B cell (primary cell): ENCODE measurements around the gene CFAP54. TPM values are rescaled to one million over a fixed set of nuclear protein-coding genes. Genes with fewer than 3 reads are reported as not detected.

Experiments used
- ATAC-seq: fragments of 200-7000 bp; cut with Tn5 transposase; one replicate; pipeline ENCODE4 v1.10.0; 2021; ENCODE audit warnings: low read depth, mild to moderate bottlenecking, moderate number of reproducible peaks, moderate library complexity
- CTCF ChIA-PET: fragments of 350-600 bp; sonication (Branson Sonifier 250); formaldehyde crosslinking; loops from one replicate; lab custom pipeline; 2021; ENCODE audit warnings: antibody characterized with exemption, inconsistent platforms; lab: Charles Lee
- POLR2A ChIA-PET: fragments of 350-600 bp; sonication (Branson Sonifier 250); formaldehyde crosslinking; loops from one replicate; lab custom pipeline; 2021; ENCODE audit warnings: antibody characterized with exemption; lab: Charles Lee
- DNase-seq: peaks from one replicate; pipeline ENCODE4 v3.0.0; 2013
- H2AFZ ChIP-seq: 2 replicates; pipeline ENCODE4 v1.6.1; 2012; ENCODE audit warnings: mild to moderate bottlenecking, low read depth, low read length; ENCODE audit not compliant: insufficient read depth, poor library complexity, severe bottlenecking
- H3K27ac ChIP-seq, 2 donors: 1 replicate in 1 of 2; 2 replicates in 1 of 2; pipeline ENCODE4 v1.5.1; 2012 to 2013; ENCODE audit warnings: low read length in 2 of 2, mild to moderate bottlenecking in 2 of 2, moderate library complexity in 1 of 2
- H3K27me3 ChIP-seq, 4 experiments: fragments of 200-600 bp in 1 of 4; sonication (generic) in 1 of 4; replicated peaks in 1 of 4; 1 replicate in 2 of 4; 2 replicates in 2 of 4; pipeline versions ENCODE4 v1.6.1 to v1.7.0; 2013 to 2016; ENCODE audit warnings: low read length in 3 of 4, mild to moderate bottlenecking in 2 of 4, mixed read lengths in 1 of 4, moderate library complexity in 1 of 4; ENCODE audit not compliant: insufficient read depth in 4 of 4, control insufficient read depth in 3 of 4; ENCODE audit errors: control extremely low read depth in 1 of 4
- H3K36me3 ChIP-seq, 2 experiments: replicated peaks in 1 of 2; 1 replicate in 1 of 2; 2 replicates in 1 of 2; pipeline versions ENCODE4 v1.6.1 to v1.7.1; 2013; ENCODE audit warnings: low read length in 1 of 2; ENCODE audit not compliant: insufficient read depth in 2 of 2, control insufficient read depth in 1 of 2; ENCODE audit errors: control extremely low read depth in 1 of 2, extremely low read depth in 1 of 2
- H3K4me1 ChIP-seq, 2 donors: fragments of 200-600 bp in 1 of 2; sonication (generic) in 1 of 2; 1 replicate in 1 of 2; 2 replicates in 1 of 2; pipeline versions ENCODE4 v1.5.1 to v1.6.1; 2013 to 2017; ENCODE audit warnings: low read length in 2 of 2; ENCODE audit not compliant: control insufficient read depth in 2 of 2, insufficient read depth in 2 of 2
- H3K4me2 ChIP-seq: replicated peaks from 2 replicates; pipeline ENCODE3; 2012; ENCODE audit warnings: mild to moderate bottlenecking, low read depth, low read length; ENCODE audit not compliant: poor library complexity, severe bottlenecking
- H3K4me3 ChIP-seq, 5 experiments: fragments of 200-600 bp in 1 of 5; sonication (generic) in 1 of 5; 1 replicate in 3 of 5; 2 replicates in 2 of 5; pipeline versions ENCODE4 v1.5.1 to v1.7.0; 2011 to 2016; ENCODE audit warnings: low read length in 4 of 5, mild to moderate bottlenecking in 4 of 5, low read depth in 2 of 5, control low read depth in 1 of 5, moderate library complexity in 1 of 5; ENCODE audit not compliant: insufficient read depth in 1 of 5; ENCODE audit errors: control extremely low read depth in 1 of 5, extremely low read depth in 1 of 5
- H3K79me2 ChIP-seq: fragments of 200-600 bp; sonication (generic); one replicate; pipeline ENCODE4 v1.6.0; 2016; ENCODE audit warnings: low read length; ENCODE audit not compliant: control insufficient read depth, insufficient read depth
- H3K9ac ChIP-seq: fragments of 200-600 bp; sonication (generic); 2 replicates; pipeline ENCODE4 v1.6.1; 2017; ENCODE audit warnings: mild to moderate bottlenecking, low read length, moderate library complexity
- H3K9me3 ChIP-seq, 3 donors: one replicate each; pipeline versions ENCODE4 v1.6.1 to v1.7.1; 2013; ENCODE audit warnings: low read length in 2 of 3; ENCODE audit not compliant: control insufficient read depth in 2 of 3, insufficient read depth in 1 of 3; ENCODE audit errors: control extremely low read depth in 1 of 3
- H4K20me1 ChIP-seq: 2 replicates; pipeline ENCODE4 v1.6.0; 2012; ENCODE audit warnings: mild to moderate bottlenecking, low read length; ENCODE audit not compliant: insufficient read depth, control insufficient read depth, poor library complexity, severe bottlenecking
- H3K27ac Mint-ChIP-seq: one replicate; pipeline ENCODE4 v1.8.0; 2021; ENCODE audit warnings: mixed read lengths
- H3K27me3 Mint-ChIP-seq: one replicate; pipeline ENCODE4 v1.8.0; 2021; ENCODE audit warnings: mixed read lengths
- H3K4me1 Mint-ChIP-seq: one replicate; pipeline ENCODE4 v1.8.0; 2021; ENCODE audit warnings: mixed read lengths
- H3K4me3 Mint-ChIP-seq: one replicate; pipeline ENCODE4 v1.8.0; 2021; ENCODE audit warnings: mixed read lengths
- H3K9me3 Mint-ChIP-seq: one replicate; pipeline ENCODE4 v1.8.0; 2022; ENCODE audit warnings: mixed read lengths; ENCODE audit not compliant: insufficient read depth
- EZH2 ChIP-seq: IDR thresholded peaks from 2 replicates; pipeline ENCODE4 v1.6.1; 2012; ENCODE audit warnings: borderline replicate concordance, low read depth, mild to moderate bottlenecking, moderate library complexity, low read length; ENCODE audit not compliant: insufficient read depth, poor library complexity, severe bottlenecking
- WGBS: methylation state at CpG from one replicate; pipeline ENCODE4 v1.1.5; 2013; ENCODE audit warnings: missing lambda C conversion rate; ENCODE audit not compliant: insufficient coverage; 5-methylcytosine and 5-hydroxymethylcytosine counted together
- intact Hi-C: fragments of 100-400 bp; cut with micrococcal nuclease; formaldehyde crosslinking; loops from one replicate; pipeline ENCODE4 v1.10.0; 2022
- polyA plus RNA-seq: library from polyadenylated mRNA; depleted of rRNA; stranded (reverse); fragments of >200 nt; gene quantifications from 2 replicates; pipeline ENCODE4 v1.2.3, GENCODE V29; 2012
- total RNA-seq, 2 donors: library from RNA; stranded (reverse); fragments of 120-200 nt in 1 of 2; gene quantifications; 1 replicate in 1 of 2; 2 replicates in 1 of 2; pipeline versions ENCODE4 v1.2.3 to v1.2.4, GENCODE V29; 2013 to 2022
- TF ChIP-seq, protein P1 (sequence below): fragments of 200-600 bp; IDR thresholded peaks from one replicate; pipeline ENCODE4 v1.8.0; 2022; ENCODE audit warnings: antibody characterized with exemption, mild to moderate bottlenecking

CFAP54 gene
- total and polyA plus RNA-seq, 2 donors (not counting 1 experiment from before 2014, with no cell fraction given), result 0.12 to 0.76 TPM

DNA sequence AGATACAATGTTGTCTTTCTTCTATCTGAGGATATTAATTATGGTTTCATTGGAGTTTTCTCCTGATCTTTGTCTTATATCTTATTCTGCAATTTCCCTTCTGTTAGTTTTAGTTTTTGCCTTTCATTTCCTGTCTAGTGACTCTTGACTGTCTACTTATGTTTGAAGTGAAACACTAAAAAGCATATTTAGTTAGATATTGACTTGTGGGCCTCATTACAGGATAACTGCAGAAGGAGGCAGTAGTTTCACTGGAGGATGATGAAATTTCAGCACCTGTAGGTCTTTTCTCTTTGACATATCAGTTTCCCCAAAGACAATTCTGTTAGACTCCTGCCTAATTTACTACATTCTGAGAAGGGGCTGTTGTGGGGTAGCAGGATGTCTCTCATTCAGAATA is 320.1 kb downstream of the CFAP54 start:
- H3K27me3 ChIP-seq, result no peaks in the 10 kb centered on the region
- ATAC-seq (no peak), DNase-seq (no peak)
- H4K20me1 ChIP-seq, result no peaks in the 10 kb centered on the region
- ChIA-PET POLR2A (no interaction called here), CTCF (no interaction called here)
- H3K27ac ChIP-seq, result no peak overlapping the region
- H3K4me3 Mint-ChIP-seq, result no peak overlapping the region
- no peaks in the 10 kb centered on the region for H3K79me2 ChIP-seq
- H3K9ac ChIP-seq, result no peak overlapping the region
- H3K9me3 ChIP-seq, result peaks cover 0 to 2% (median 0%) of the 10 kb centered on the region in 3 donors
- no peak overlapping the region for H2AFZ ChIP-seq
- H3K27ac Mint-ChIP-seq, result no peak overlapping the region
- no peaks in the 10 kb centered on the region for H3K9me3 Mint-ChIP-seq
- TF ChIP-seq EZH2, result no peak
- TF ChIP-seq, protein P1, sequence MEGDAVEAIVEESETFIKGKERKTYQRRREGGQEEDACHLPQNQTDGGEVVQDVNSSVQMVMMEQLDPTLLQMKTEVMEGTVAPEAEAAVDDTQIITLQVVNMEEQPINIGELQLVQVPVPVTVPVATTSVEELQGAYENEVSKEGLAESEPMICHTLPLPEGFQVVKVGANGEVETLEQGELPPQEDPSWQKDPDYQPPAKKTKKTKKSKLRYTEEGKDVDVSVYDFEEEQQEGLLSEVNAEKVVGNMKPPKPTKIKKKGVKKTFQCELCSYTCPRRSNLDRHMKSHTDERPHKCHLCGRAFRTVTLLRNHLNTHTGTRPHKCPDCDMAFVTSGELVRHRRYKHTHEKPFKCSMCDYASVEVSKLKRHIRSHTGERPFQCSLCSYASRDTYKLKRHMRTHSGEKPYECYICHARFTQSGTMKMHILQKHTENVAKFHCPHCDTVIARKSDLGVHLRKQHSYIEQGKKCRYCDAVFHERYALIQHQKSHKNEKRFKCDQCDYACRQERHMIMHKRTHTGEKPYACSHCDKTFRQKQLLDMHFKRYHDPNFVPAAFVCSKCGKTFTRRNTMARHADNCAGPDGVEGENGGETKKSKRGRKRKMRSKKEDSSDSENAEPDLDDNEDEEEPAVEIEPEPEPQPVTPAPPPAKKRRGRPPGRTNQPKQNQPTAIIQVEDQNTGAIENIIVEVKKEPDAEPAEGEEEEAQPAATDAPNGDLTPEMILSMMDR, result no peak
- H3K36me3 ChIP-seq, result no peaks in the 10 kb centered on the region
- H3K4me1 Mint-ChIP-seq, result no peaks in the 10 kb centered on the region
- no peaks in the 10 kb centered on the region for H3K4me1 ChIP-seq
- H3K4me3 ChIP-seq, result no peak overlapping the region
- no peaks in the 10 kb centered on the region for H3K27me3 Mint-ChIP-seq
- intact Hi-C loops, result no loop called here
- no peak overlapping the region for H3K4me2 ChIP-seq

DNA sequence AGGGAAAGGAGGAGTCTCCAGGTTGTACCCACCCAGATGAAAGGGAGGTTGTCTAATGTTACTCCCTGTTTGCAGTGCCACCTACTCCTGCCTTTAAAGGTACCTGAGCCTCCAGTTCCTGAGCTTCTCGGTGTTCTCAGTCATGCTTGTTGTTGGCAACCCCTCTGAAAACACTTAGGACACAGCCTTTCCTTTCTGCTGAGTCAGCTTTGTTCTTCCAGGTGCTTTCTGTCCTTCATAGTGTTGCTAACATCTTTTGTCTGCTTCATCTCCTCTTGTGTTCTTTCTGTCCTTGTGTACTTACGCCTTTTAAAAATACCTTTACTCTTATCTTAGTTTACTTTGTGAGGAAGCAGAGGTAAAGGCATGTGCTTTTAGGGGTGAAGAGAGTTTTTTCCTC is 320.7 kb downstream of the CFAP54 start:
- Mint-ChIP-seq H3K9me3 (no peaks in the 10 kb centered on the region), H3K27ac (no peak overlapping the region), H3K4me3 (no peak overlapping the region), H3K4me1 (no peaks in the 10 kb centered on the region), H3K27me3 (no peaks in the 10 kb centered on the region)
- Histone ChIP-seq H3K27me3 (no peaks in the 10 kb centered on the region), H4K20me1 (no peaks in the 10 kb centered on the region), H3K9ac (no peak overlapping the region), H3K4me2 (no peak overlapping the region), H3K27ac (no peak overlapping the region), H3K9me3 (peaks cover 0 to 2% (median 0%) of the 10 kb centered on the region in 3 donors), H3K4me1 (no peaks in the 10 kb centered on the region), H2AFZ (no peak overlapping the region), H3K4me3 (no peak overlapping the region), H3K36me3 (no peaks in the 10 kb centered on the region), H3K79me2 (no peaks in the 10 kb centered on the region)
- CTCF ChIA-PET, result no interaction called here
- WGBS, result 63% methylated on average over 1 of the region's 2 CpGs
- intact Hi-C loops, result no loop called here
- TF ChIP-seq, protein P1, result no peak
- no peak for TF ChIP-seq EZH2
- POLR2A ChIA-PET, result no interaction called here
- ATAC-seq (no peak), DNase-seq (no peak)
